Testis (tissue), 2 donors: ENCODE data around the gene CAPNS2.

ENCODE experiments used
- POLR2A ChIP-seq: fragments of 450-650 bp; IDR thresholded peaks from one replicate; pipeline ENCODE4 v1.6.1; 2017; ENCODE audit warnings: antibody characterized with exemption, mild to moderate bottlenecking, moderate library complexity
- TF ChIP-seq, protein P1 (sequence below), 3 experiments: fragments of 450-650 bp in 2 of 3; fragments of 200-600 bp in 1 of 3; sonication (generic) in 1 of 3; IDR thresholded peaks; one replicate each; pipeline ENCODE4 v1.5.1; 2016 to 2019; ENCODE audit warnings: antibody characterized with exemption in 3 of 3, mild to moderate bottlenecking in 2 of 3, moderate library complexity in 1 of 3

GRCh38 chr16:55615071-55615470 is 48.6 kb downstream of the CAPNS2 start:
- TF ChIP-seq, protein P1, sequence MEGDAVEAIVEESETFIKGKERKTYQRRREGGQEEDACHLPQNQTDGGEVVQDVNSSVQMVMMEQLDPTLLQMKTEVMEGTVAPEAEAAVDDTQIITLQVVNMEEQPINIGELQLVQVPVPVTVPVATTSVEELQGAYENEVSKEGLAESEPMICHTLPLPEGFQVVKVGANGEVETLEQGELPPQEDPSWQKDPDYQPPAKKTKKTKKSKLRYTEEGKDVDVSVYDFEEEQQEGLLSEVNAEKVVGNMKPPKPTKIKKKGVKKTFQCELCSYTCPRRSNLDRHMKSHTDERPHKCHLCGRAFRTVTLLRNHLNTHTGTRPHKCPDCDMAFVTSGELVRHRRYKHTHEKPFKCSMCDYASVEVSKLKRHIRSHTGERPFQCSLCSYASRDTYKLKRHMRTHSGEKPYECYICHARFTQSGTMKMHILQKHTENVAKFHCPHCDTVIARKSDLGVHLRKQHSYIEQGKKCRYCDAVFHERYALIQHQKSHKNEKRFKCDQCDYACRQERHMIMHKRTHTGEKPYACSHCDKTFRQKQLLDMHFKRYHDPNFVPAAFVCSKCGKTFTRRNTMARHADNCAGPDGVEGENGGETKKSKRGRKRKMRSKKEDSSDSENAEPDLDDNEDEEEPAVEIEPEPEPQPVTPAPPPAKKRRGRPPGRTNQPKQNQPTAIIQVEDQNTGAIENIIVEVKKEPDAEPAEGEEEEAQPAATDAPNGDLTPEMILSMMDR (IDR thresholded peaks at IDR 0.05) = no peak
- TF ChIP-seq POLR2A = no peak
